ENCODE measurements around the gene TRIM36.

- TF ChIP-seq CTCF (IDR thresholded peaks at IDR 0.05) (no peak), POLR2A (IDR thresholded peaks at IDR 0.05) (no peak), POLR2AphosphoS5 (IDR thresholded peaks at IDR 0.05) (no peak)
Measured at GRCh38 chr5:115165790-115166189, 3.9 kb downstream of the TRIM36 start.
